Measurements from ENCODE around the gene JARID2.
"Not testable (repeated sequence)": the region's sequence is repeated elsewhere in the genome, so short reads cannot be mapped to it uniquely, and the experiment has no call there.

JARID2 gene

GRCh38 chr6:15412767-15413166 lies 166.9 kb downstream of the JARID2 start:
- DNase-seq = no peak

GRCh38 chr6:15413466-15414234 lies 167.8 kb downstream of the JARID2 start:
- DNase-seq = no peak

- DNase-seq = no peak
Measured at GRCh38 chr6:15414235-15414612, 168.4 kb downstream of the JARID2 start.

GRCh38 chr6:15415622-15416021 lies 169.8 kb downstream of the JARID2 start:
- not testable (repeated sequence) for DNase-seq

GRCh38 chr6:15416932-15417509 lies 171.2 kb downstream of the JARID2 start:
- DNase-seq = no peak

- no peak for DNase-seq
Measured at GRCh38 chr6:15417811-15418210, 171.9 kb downstream of the JARID2 start.

- DNase-seq = no peak
Measured at GRCh38 chr6:15419493-15419892, 173.6 kb downstream of the JARID2 start.

- no peak for DNase-seq
Measured at GRCh38 chr6:15420959-15421438, 175.1 kb downstream of the JARID2 start.

- no peak for DNase-seq
Measured at GRCh38 chr6:15421945-15422733, 176.3 kb downstream of the JARID2 start.

- no peak for DNase-seq
Measured at GRCh38 chr6:15423286-15423993, 177.6 kb downstream of the JARID2 start.

- no peak for DNase-seq
Measured at GRCh38 chr6:15425947-15426346, 180.1 kb downstream of the JARID2 start.

- DNase-seq = no peak
Measured at GRCh38 chr6:15426395-15426794, 180.5 kb downstream of the JARID2 start.

GRCh38 chr6:15426901-15427300 lies 181.0 kb downstream of the JARID2 start:
- DNase-seq = no peak

- DNase-seq = no peak
Measured at GRCh38 chr6:15427331-15428070, 181.6 kb downstream of the JARID2 start.

- no peak for DNase-seq
Measured at GRCh38 chr6:15429141-15430110, 183.6 kb downstream of the JARID2 start.

- no peak for DNase-seq
Measured at GRCh38 chr6:15430186-15430585, 184.3 kb downstream of the JARID2 start.

GRCh38 chr6:15430931-15431405 lies 185.1 kb downstream of the JARID2 start:
- DNase-seq = no peak

- DNase-seq = no peak
Measured at GRCh38 chr6:15431762-15432483, 186.1 kb downstream of the JARID2 start.

GRCh38 chr6:15433511-15433861 lies 187.6 kb downstream of the JARID2 start:
- no peak for DNase-seq

Data from nucleus accumbens (tissue), 56 donors.